ENCODE data around the gene DENND1A. TPM values are rescaled to one million over a fixed set of nuclear protein-coding genes. Genes with fewer than 3 reads are reported as not detected.

Gene DENND1A
- total RNA-seq, 1 experiment from 2014 or later, result 19.7 TPM

DNA sequence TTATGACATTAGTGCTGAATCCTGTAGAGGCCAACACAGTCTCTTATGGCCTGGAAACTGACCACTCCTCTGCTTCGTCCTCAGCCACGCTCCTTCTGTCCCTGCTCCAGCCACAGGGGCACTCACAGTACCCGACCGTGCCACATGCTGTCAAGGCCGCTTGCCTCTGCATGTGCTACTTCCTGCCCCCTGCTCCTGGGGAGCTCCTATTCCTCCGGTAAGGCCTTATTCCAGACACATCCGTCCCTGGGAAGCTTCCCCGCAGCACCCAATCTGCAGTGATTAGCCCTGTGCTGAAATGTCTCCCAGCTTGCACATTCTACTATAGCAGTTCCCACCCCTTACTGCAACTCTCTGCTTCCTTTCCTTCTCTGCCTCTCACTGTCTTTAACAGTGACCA lies 386.4 kb downstream of the DENND1A start:
- intact Hi-C loops (cut with micrococcal nuclease; ENCODE audit: unreplicated experiment) (loop anchor here (10.0 kb wide), 1 partner anchor 501 kb away; no protein-coding TSS in a partner anchor), in situ Hi-C loops (cut with HindIII; ENCODE audit: low pct_unique_long_range_greater_than_20kb, low sequenced_read_pairs) (no loop called here)
- CTCF ChIA-PET, result no interaction called here
- DNase-seq (ENCODE audit: low read depth, low spot score), result no peak
- Histone ChIP-seq H3K27ac (ENCODE audit: low read length) (no peak overlapping the region), H3K4me1 (ENCODE audit: control insufficient read depth, insufficient read depth, low read length) (no peaks in the 10 kb centered on the region), H3K4me3 (ENCODE audit: low read depth in 2 of 2, low read length in 2 of 2) (no peak overlapping the region), H3K36me3 (ENCODE audit: control insufficient read depth, insufficient read depth, low read length) (no peaks in the 10 kb centered on the region), H3K9me3 (ENCODE audit: control insufficient read depth, insufficient read depth, low read depth, low read length) (no peaks in the 10 kb centered on the region), H3K27me3 (ENCODE audit: control insufficient read depth, insufficient read depth, low read length) (no peaks in the 10 kb centered on the region)
- no peak for ATAC-seq
- BruUV-seq (replicated peaks), result no TSS peak
- TF ChIP-seq TCF7L2 (IDR thresholded peaks at IDR 0.05; ENCODE audit: low read depth, low read length) (no peak), SIN3A (IDR thresholded peaks at IDR 0.05; ENCODE audit: borderline replicate concordance, insufficient read depth, low read depth, low read length) (no peak), POLR2AphosphoS5 (IDR thresholded peaks at IDR 0.05; ENCODE audit: low read depth, low read length) (no peak)
- TF ChIP-seq, protein P1, sequence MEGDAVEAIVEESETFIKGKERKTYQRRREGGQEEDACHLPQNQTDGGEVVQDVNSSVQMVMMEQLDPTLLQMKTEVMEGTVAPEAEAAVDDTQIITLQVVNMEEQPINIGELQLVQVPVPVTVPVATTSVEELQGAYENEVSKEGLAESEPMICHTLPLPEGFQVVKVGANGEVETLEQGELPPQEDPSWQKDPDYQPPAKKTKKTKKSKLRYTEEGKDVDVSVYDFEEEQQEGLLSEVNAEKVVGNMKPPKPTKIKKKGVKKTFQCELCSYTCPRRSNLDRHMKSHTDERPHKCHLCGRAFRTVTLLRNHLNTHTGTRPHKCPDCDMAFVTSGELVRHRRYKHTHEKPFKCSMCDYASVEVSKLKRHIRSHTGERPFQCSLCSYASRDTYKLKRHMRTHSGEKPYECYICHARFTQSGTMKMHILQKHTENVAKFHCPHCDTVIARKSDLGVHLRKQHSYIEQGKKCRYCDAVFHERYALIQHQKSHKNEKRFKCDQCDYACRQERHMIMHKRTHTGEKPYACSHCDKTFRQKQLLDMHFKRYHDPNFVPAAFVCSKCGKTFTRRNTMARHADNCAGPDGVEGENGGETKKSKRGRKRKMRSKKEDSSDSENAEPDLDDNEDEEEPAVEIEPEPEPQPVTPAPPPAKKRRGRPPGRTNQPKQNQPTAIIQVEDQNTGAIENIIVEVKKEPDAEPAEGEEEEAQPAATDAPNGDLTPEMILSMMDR (IDR thresholded peaks at IDR 0.05), result no peak
- POLR2A ChIA-PET, result no interaction called here

DNA sequence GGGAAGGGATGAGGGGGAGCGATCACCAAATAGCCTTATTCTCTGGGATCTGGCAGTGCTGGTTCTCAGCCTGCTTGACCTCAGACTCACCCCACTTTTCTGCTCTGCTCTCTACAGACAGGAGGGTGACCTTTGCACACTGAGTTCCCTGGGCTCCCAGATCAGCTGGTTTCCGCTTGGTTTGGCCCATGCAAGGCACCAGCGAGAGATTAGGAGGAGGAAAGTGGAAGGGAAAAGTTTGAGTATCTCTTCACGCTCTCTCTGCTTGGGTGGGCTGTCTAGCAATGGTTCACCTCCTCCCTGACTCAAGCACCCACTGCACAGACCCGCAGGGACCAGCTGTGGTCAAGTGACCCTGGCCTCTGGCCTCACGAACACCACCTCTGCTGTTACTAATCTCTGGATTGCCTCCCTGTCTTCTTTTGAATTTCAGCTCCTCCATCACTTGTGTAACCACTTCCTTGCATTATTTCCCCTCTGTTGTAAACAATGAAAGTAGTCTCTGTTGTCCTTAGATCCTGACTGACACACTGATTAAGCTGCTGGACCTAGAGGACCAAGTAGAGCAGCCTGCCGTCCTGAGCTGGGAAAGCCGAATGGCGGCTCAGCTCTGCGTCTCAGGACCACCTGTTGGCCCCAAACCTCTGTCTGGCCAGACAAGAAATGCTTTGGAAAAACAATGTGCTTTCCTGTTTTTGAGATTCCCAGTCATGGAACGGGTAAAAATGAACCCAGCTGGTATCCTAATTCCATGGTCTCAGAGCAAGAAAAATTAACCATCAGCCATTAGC lies 387.3 kb downstream of the DENND1A start:
- Histone ChIP-seq H3K9me3 (ENCODE audit: control insufficient read depth, insufficient read depth, low read depth, low read length) (no peaks in the 10 kb centered on the region), H3K4me3 (ENCODE audit: low read depth in 2 of 2, low read length in 2 of 2) (no peak overlapping the region), H3K27me3 (ENCODE audit: control insufficient read depth, insufficient read depth, low read length) (no peaks in the 10 kb centered on the region), H3K27ac (ENCODE audit: low read length) (no peak overlapping the region), H3K4me1 (ENCODE audit: control insufficient read depth, insufficient read depth, low read length) (no peaks in the 10 kb centered on the region), H3K36me3 (ENCODE audit: control insufficient read depth, insufficient read depth, low read length) (no peaks in the 10 kb centered on the region)
- no peak for ATAC-seq
- intact Hi-C loops (cut with micrococcal nuclease; ENCODE audit: unreplicated experiment) (loop anchor here (10.0 kb wide), 1 partner anchor 502 kb away; no protein-coding TSS in a partner anchor), in situ Hi-C loops (cut with HindIII; ENCODE audit: low pct_unique_long_range_greater_than_20kb, low sequenced_read_pairs) (no loop called here)
- no peak for TF ChIP-seq SIN3A (IDR thresholded peaks at IDR 0.05; ENCODE audit: borderline replicate concordance, insufficient read depth, low read depth, low read length)
- TF ChIP-seq, protein P1 (IDR thresholded peaks at IDR 0.05), result no peak
- ChIA-PET CTCF (no interaction called here), POLR2A (interaction anchor here (0.6 kb wide), 1 partner anchor 61 kb away, joined by 5 read pairs; no protein-coding TSS in a partner anchor)
- BruUV-seq (replicated peaks), result no TSS peak
- no peak for DNase-seq (ENCODE audit: low read depth, low spot score)

DNA sequence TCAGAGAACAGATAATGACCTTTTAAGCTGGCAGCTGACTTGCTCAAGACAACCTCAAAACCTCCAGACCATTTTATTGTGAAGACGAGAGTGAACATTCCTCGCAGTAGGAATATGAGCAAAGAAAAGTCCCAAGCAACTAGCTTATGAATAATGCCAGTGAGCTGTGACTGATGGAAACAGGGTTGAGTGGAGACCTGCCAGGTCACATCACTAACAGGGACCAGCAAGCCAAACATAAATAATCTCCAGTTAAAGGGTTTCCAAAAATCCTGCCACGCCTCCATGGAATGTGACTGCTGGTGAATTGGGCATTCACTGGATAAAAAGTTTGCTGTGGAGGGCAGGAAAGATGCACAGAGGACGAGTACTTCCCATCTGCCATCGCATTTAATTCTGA lies 388.5 kb downstream of the DENND1A start:
- ChIA-PET POLR2A (interaction anchor here (0.6 kb wide), 1 partner anchor 501 kb away, joined by 3 read pairs; no protein-coding TSS in a partner anchor), CTCF (no interaction called here)
- no peak overlapping the region for H3K27ac ChIP-seq (ENCODE audit: low read length)
- no peaks in the 10 kb centered on the region for H3K4me1 ChIP-seq (ENCODE audit: control insufficient read depth, insufficient read depth, low read length)
- in situ Hi-C loops (cut with HindIII; ENCODE audit: low pct_unique_long_range_greater_than_20kb, low sequenced_read_pairs), result no loop called here
- ATAC-seq, result no peak
- no peak for TF ChIP-seq TCF7L2 (IDR thresholded peaks at IDR 0.05; ENCODE audit: low read depth, low read length)
- TF ChIP-seq, protein P1 (IDR thresholded peaks at IDR 0.05), result no peak
- TF ChIP-seq POLR2AphosphoS5 (IDR thresholded peaks at IDR 0.05; ENCODE audit: low read depth, low read length), result no peak
- no peak for TF ChIP-seq SIN3A (IDR thresholded peaks at IDR 0.05; ENCODE audit: borderline replicate concordance, insufficient read depth, low read depth, low read length)
- TF ChIP-seq, protein P2, sequence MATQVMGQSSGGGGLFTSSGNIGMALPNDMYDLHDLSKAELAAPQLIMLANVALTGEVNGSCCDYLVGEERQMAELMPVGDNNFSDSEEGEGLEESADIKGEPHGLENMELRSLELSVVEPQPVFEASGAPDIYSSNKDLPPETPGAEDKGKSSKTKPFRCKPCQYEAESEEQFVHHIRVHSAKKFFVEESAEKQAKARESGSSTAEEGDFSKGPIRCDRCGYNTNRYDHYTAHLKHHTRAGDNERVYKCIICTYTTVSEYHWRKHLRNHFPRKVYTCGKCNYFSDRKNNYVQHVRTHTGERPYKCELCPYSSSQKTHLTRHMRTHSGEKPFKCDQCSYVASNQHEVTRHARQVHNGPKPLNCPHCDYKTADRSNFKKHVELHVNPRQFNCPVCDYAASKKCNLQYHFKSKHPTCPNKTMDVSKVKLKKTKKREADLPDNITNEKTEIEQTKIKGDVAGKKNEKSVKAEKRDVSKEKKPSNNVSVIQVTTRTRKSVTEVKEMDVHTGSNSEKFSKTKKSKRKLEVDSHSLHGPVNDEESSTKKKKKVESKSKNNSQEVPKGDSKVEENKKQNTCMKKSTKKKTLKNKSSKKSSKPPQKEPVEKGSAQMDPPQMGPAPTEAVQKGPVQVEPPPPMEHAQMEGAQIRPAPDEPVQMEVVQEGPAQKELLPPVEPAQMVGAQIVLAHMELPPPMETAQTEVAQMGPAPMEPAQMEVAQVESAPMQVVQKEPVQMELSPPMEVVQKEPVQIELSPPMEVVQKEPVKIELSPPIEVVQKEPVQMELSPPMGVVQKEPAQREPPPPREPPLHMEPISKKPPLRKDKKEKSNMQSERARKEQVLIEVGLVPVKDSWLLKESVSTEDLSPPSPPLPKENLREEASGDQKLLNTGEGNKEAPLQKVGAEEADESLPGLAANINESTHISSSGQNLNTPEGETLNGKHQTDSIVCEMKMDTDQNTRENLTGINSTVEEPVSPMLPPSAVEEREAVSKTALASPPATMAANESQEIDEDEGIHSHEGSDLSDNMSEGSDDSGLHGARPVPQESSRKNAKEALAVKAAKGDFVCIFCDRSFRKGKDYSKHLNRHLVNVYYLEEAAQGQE (IDR thresholded peaks at IDR 0.05; ENCODE audit: insufficient read depth in 1 of 2, low read depth in 2 of 2, low read length in 1 of 2), result no peak
- H3K27me3 ChIP-seq (ENCODE audit: control insufficient read depth, insufficient read depth, low read length), result no peaks in the 10 kb centered on the region
- BruUV-seq (replicated peaks), result no TSS peak
- DNase-seq (ENCODE audit: low read depth, low spot score), result no peak
- H3K36me3 ChIP-seq (ENCODE audit: control insufficient read depth, insufficient read depth, low read length), result no peaks in the 10 kb centered on the region
- H3K9me3 ChIP-seq (ENCODE audit: control insufficient read depth, insufficient read depth, low read depth, low read length), result no peaks in the 10 kb centered on the region
- intact Hi-C loops (cut with micrococcal nuclease; ENCODE audit: unreplicated experiment), result loop anchor here (10.0 kb wide), 1 partner anchor 503 kb away; no protein-coding TSS in a partner anchor
- H3K4me3 ChIP-seq (ENCODE audit: low read depth in 2 of 2, low read length in 2 of 2), result no peak overlapping the region
